WTC11 (cell line): Measurements from ENCODE around the gene CDR2. TPM values are rescaled to one million over a fixed set of nuclear protein-coding genes. Genes with fewer than 3 reads are reported as not detected.

ENCODE experiments used
- ATAC-seq: fragments of 200-7000 bp; cut with Tn5 transposase; 2 replicates; pipeline ENCODE4 v1.10.0; 2021; ENCODE audit warnings: mild to moderate bottlenecking, moderate library complexity
- CTCF ChIA-PET: fragments of 300-600 bp; sonication (Branson Sonifier 250); formaldehyde crosslinking; loops from one replicate; lab custom pipeline; 2021; ENCODE audit warnings: antibody characterized with exemption; lab: Charles Lee
- POLR2A ChIA-PET: fragments of 350-600 bp; sonication (Branson Sonifier 250); formaldehyde crosslinking; loops from one replicate; lab custom pipeline; 2021; ENCODE audit warnings: antibody characterized with exemption; lab: Charles Lee
- DNase-seq: peaks from one replicate; pipeline ENCODE4 v3.0.0; 2021; ENCODE audit warnings: low spot score
- H3K27ac Mint-ChIP-seq: 2 replicates; pipeline ENCODE4 v1.8.0; 2021; ENCODE audit warnings: mixed read lengths
- H3K27me3 Mint-ChIP-seq: 2 replicates; pipeline ENCODE4 v1.8.0; 2021; ENCODE audit warnings: low read depth, mild to moderate bottlenecking, moderate library complexity, mixed read lengths
- H3K36me3 Mint-ChIP-seq: 2 replicates; pipeline ENCODE4 v1.8.0; 2021; ENCODE audit warnings: mixed read lengths
- H3K4me1 Mint-ChIP-seq: 2 replicates; pipeline ENCODE4 v1.8.0; 2022; ENCODE audit warnings: mixed read lengths
- H3K4me3 Mint-ChIP-seq: 2 replicates; pipeline ENCODE4 v1.8.0; 2021; ENCODE audit warnings: mild to moderate bottlenecking, moderate library complexity, mixed read lengths
- H3K9me3 Mint-ChIP-seq: 2 replicates; pipeline ENCODE4 v1.8.0; 2021; ENCODE audit warnings: mixed read lengths
- EMX1 ChIP-seq: fragments of 250-450 bp; sonication (Bioruptor Pico); IDR thresholded peaks from 2 replicates; pipeline ENCODE4 v1.8.0; 2021; ENCODE audit warnings: mild to moderate bottlenecking
- HMGA2 ChIP-seq: fragments of 250-450 bp; sonication (Bioruptor Pico); IDR thresholded peaks from 2 replicates; pipeline ENCODE4 v1.4.0; 2021; ENCODE audit warnings: mild to moderate bottlenecking, moderate library complexity
- KAT7 ChIP-seq: sonication (generic); formaldehyde crosslinking; IDR thresholded peaks from 2 replicates; pipeline ENCODE4 v1.8.1; 2023; ENCODE audit warnings: missing genetic modification reagents, mild to moderate bottlenecking, borderline replicate concordance
- MXD4 ChIP-seq: fragments of 250-450 bp; sonication (Bioruptor Pico); IDR thresholded peaks from 2 replicates; pipeline ENCODE4 v1.8.0; 2021; ENCODE audit warnings: mild to moderate bottlenecking, moderate library complexity, borderline replicate concordance
- NFATC4 ChIP-seq: fragments of 250-450 bp; sonication (Bioruptor Pico); IDR thresholded peaks from 2 replicates; pipeline ENCODE4 v1.9.0; 2021; ENCODE audit warnings: mild to moderate bottlenecking
- SMAD3 ChIP-seq: sonication (generic); formaldehyde crosslinking; IDR thresholded peaks from 2 replicates; pipeline ENCODE4 v1.8.0; 2022; ENCODE audit warnings: missing genetic modification reagents, mild to moderate bottlenecking, borderline replicate concordance
- SP1 ChIP-seq: sonication (generic); formaldehyde crosslinking; conservative IDR thresholded peaks from 2 replicates; pipeline ENCODE4 v1.8.1; 2022; ENCODE audit warnings: missing genetic modification reagents
- TCF7 ChIP-seq: sonication (generic); formaldehyde crosslinking; IDR thresholded peaks from 2 replicates; pipeline ENCODE4 v1.8.0; 2022; ENCODE audit warnings: mild to moderate bottlenecking, low read depth, missing genetic modification reagents, moderate library complexity
- ZNF396 ChIP-seq: fragments of 250-450 bp; sonication (Bioruptor Pico); IDR thresholded peaks from 2 replicates; pipeline ENCODE4 v1.8.0; 2021; ENCODE audit warnings: mild to moderate bottlenecking, moderate library complexity, borderline replicate concordance
- ZNF416 ChIP-seq: fragments of 250-450 bp; sonication (Bioruptor Pico); IDR thresholded peaks from 2 replicates; pipeline ENCODE4 v1.9.0; 2021; ENCODE audit warnings: mild to moderate bottlenecking, inconsistent platforms
- ZNF423 ChIP-seq: fragments of 250-450 bp; sonication (Bioruptor Pico); IDR thresholded peaks from 2 replicates; pipeline ENCODE4 v2.1.2; 2022; ENCODE audit warnings: mild to moderate bottlenecking, moderate library complexity
- total RNA-seq: library from RNA; stranded (reverse); gene quantifications from 3 replicates; pipeline ENCODE4 v1.2.3, GENCODE V29; 2021
- TF ChIP-seq, protein P1 (sequence below): sonication (generic); formaldehyde crosslinking; IDR thresholded peaks from 2 replicates; pipeline ENCODE4 v1.8.0; 2022; ENCODE audit warnings: mild to moderate bottlenecking, missing genetic modification reagents
- TF ChIP-seq, protein P2 (sequence below): sonication (generic); formaldehyde crosslinking; IDR thresholded peaks from 2 replicates; pipeline ENCODE4 v1.8.0; 2022; ENCODE audit warnings: mild to moderate bottlenecking, missing genetic modification reagents
- TF ChIP-seq, protein P3 (sequence below): sonication (generic); formaldehyde crosslinking; IDR thresholded peaks from 2 replicates; pipeline ENCODE4 v1.8.1; 2022; ENCODE audit warnings: mild to moderate bottlenecking, missing genetic modification reagents, moderate library complexity, borderline replicate concordance
- TF ChIP-seq, protein P4 (sequence below): fragments of 250-450 bp; sonication (Bioruptor Pico); IDR thresholded peaks from 2 replicates; pipeline ENCODE4 v1.8.0; 2021; ENCODE audit warnings: mild to moderate bottlenecking
- TF ChIP-seq, protein P5 (sequence below): sonication (generic); formaldehyde crosslinking; IDR thresholded peaks from 2 replicates; pipeline ENCODE4 v1.8.1; 2022; ENCODE audit warnings: low read depth, missing genetic modification reagents, borderline replicate concordance
- TF ChIP-seq, protein P6 (sequence below): sonication (generic); formaldehyde crosslinking; IDR thresholded peaks from 2 replicates; pipeline ENCODE4 v1.8.0; 2022; ENCODE audit warnings: mild to moderate bottlenecking, missing genetic modification reagents
- TF ChIP-seq, protein P7 (sequence below): sonication (generic); formaldehyde crosslinking; IDR thresholded peaks from 2 replicates; pipeline ENCODE4 v1.8.1; 2022; ENCODE audit warnings: missing genetic modification reagents, borderline replicate concordance
- TF ChIP-seq, protein P8 (sequence below): fragments of 250-450 bp; sonication (Bioruptor Pico); IDR thresholded peaks from 2 replicates; pipeline ENCODE4 v1.9.0; 2021; ENCODE audit warnings: moderate library complexity, mild to moderate bottlenecking, inconsistent platforms, borderline replicate concordance
- TF ChIP-seq, protein P9 (sequence below): sonication (generic); formaldehyde crosslinking; IDR thresholded peaks from 2 replicates; pipeline ENCODE4 v1.8.1; 2023; ENCODE audit warnings: mild to moderate bottlenecking, moderate library complexity, missing genetic modification reagents

Gene CDR2
- total RNA-seq, 1 experiment from 2014 or later: 40.9 TPM

DNA sequence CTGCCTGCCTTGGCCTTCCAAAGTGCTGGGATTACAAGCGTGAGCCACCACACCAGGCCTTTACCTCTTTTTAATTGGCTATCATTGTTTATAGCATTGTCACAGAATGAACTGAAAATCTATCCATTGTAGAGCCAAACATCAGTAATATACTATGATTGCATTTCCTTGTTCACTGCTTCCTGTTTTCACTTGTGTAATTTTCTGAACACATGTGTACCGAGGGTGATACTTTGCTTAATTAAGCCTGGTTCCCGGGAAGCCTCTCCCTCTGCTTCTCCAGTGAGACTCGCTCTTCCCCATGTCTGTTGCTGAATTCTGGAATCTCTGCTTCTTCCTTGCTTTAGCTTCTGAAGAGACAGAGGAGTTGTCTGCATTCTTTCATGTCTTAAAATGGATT lies 44.1 kb downstream of the CDR2 start:
- peaks cover 58% of the 10 kb centered on the region for H3K36me3 Mint-ChIP-seq
- ChIA-PET POLR2A (interaction anchor here (0.6 kb wide), 1 partner anchor 58 kb away, joined by 4 read pairs; no protein-coding TSS in a partner anchor), CTCF (interaction anchor here (0.7 to 1.4 kb wide), 3 partner anchors 10 to 106 kb away, joined by 3 to 6 read pairs (median 5); no protein-coding TSS in a partner anchor)
- H3K9me3 Mint-ChIP-seq: no peaks in the 10 kb centered on the region
- ATAC-seq (no peak), DNase-seq (no peak)
- H3K4me1 Mint-ChIP-seq: no peaks in the 10 kb centered on the region
- peak overlapping the region; percentile 47; the same call in 1 of the 2 replicates for H3K27ac Mint-ChIP-seq
- no peaks in the 10 kb centered on the region for H3K27me3 Mint-ChIP-seq
- TF ChIP-seq EMX1 (no peak), ZNF423 (CRISPR knock-in tag) (no peak), ZNF416 (CRISPR knock-in tag) (no peak), TCF7 (no peak), SP1 (CRISPR knock-in tag) (no peak), NFATC4 (CRISPR knock-in tag) (no peak), HMGA2 (CRISPR knock-in tag) (no peak), ZNF396 (no peak), KAT7 (no peak), SMAD3 (CRISPR knock-in tag) (no peak), MXD4 (CRISPR knock-in tag) (no peak)
- TF ChIP-seq, protein P1, sequence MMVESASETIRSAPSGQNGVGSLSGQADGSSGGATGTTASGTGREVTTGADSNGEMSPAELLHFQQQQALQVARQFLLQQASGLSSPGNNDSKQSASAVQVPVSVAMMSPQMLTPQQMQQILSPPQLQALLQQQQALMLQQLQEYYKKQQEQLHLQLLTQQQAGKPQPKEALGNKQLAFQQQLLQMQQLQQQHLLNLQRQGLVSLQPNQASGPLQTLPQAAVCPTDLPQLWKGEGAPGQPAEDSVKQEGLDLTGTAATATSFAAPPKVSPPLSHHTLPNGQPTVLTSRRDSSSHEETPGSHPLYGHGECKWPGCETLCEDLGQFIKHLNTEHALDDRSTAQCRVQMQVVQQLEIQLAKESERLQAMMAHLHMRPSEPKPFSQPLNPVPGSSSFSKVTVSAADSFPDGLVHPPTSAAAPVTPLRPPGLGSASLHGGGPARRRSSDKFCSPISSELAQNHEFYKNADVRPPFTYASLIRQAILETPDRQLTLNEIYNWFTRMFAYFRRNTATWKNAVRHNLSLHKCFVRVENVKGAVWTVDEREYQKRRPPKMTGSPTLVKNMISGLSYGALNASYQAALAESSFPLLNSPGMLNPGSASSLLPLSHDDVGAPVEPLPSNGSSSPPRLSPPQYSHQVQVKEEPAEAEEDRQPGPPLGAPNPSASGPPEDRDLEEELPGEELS (CRISPR knock-in tag): no peak
- TF ChIP-seq, protein P2, sequence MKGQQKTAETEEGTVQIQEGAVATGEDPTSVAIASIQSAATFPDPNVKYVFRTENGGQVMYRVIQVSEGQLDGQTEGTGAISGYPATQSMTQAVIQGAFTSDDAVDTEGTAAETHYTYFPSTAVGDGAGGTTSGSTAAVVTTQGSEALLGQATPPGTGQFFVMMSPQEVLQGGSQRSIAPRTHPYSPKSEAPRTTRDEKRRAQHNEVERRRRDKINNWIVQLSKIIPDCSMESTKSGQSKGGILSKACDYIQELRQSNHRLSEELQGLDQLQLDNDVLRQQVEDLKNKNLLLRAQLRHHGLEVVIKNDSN: no peak
- TF ChIP-seq, protein P3, sequence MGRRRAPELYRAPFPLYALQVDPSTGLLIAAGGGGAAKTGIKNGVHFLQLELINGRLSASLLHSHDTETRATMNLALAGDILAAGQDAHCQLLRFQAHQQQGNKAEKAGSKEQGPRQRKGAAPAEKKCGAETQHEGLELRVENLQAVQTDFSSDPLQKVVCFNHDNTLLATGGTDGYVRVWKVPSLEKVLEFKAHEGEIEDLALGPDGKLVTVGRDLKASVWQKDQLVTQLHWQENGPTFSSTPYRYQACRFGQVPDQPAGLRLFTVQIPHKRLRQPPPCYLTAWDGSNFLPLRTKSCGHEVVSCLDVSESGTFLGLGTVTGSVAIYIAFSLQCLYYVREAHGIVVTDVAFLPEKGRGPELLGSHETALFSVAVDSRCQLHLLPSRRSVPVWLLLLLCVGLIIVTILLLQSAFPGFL (CRISPR knock-in tag): no peak
- TF ChIP-seq, protein P4, sequence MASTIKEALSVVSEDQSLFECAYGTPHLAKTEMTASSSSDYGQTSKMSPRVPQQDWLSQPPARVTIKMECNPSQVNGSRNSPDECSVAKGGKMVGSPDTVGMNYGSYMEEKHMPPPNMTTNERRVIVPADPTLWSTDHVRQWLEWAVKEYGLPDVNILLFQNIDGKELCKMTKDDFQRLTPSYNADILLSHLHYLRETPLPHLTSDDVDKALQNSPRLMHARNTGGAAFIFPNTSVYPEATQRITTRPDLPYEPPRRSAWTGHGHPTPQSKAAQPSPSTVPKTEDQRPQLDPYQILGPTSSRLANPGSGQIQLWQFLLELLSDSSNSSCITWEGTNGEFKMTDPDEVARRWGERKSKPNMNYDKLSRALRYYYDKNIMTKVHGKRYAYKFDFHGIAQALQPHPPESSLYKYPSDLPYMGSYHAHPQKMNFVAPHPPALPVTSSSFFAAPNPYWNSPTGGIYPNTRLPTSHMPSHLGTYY: no peak
- TF ChIP-seq, protein P5, sequence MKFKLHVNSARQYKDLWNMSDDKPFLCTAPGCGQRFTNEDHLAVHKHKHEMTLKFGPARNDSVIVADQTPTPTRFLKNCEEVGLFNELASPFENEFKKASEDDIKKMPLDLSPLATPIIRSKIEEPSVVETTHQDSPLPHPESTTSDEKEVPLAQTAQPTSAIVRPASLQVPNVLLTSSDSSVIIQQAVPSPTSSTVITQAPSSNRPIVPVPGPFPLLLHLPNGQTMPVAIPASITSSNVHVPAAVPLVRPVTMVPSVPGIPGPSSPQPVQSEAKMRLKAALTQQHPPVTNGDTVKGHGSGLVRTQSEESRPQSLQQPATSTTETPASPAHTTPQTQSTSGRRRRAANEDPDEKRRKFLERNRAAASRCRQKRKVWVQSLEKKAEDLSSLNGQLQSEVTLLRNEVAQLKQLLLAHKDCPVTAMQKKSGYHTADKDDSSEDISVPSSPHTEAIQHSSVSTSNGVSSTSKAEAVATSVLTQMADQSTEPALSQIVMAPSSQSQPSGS (CRISPR knock-in tag): no peak
- TF ChIP-seq, protein P6, sequence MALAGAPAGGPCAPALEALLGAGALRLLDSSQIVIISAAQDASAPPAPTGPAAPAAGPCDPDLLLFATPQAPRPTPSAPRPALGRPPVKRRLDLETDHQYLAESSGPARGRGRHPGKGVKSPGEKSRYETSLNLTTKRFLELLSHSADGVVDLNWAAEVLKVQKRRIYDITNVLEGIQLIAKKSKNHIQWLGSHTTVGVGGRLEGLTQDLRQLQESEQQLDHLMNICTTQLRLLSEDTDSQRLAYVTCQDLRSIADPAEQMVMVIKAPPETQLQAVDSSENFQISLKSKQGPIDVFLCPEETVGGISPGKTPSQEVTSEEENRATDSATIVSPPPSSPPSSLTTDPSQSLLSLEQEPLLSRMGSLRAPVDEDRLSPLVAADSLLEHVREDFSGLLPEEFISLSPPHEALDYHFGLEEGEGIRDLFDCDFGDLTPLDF: no peak
- TF ChIP-seq, protein P7, sequence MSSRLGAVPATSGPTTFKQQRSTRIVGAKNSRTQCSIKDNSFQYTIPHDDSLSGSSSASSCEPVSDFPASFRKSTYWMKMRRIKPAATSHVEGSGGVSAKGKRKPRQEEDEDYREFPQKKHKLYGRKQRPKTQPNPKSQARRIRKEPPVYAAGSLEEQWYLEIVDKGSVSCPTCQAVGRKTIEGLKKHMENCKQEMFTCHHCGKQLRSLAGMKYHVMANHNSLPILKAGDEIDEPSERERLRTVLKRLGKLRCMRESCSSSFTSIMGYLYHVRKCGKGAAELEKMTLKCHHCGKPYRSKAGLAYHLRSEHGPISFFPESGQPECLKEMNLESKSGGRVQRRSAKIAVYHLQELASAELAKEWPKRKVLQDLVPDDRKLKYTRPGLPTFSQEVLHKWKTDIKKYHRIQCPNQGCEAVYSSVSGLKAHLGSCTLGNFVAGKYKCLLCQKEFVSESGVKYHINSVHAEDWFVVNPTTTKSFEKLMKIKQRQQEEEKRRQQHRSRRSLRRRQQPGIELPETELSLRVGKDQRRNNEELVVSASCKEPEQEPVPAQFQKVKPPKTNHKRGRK (CRISPR knock-in tag): no peak
- TF ChIP-seq, protein P8, sequence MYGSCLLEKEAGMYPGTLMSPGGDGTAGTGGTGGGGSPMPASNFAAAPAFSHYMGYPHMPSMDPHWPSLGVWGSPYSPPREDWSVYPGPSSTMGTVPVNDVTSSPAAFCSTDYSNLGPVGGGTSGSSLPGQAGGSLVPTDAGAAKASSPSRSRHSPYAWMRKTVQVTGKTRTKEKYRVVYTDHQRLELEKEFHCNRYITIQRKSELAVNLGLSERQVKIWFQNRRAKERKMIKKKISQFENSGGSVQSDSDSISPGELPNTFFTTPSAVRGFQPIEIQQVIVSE (CRISPR knock-in tag): no peak
- TF ChIP-seq, protein P9, sequence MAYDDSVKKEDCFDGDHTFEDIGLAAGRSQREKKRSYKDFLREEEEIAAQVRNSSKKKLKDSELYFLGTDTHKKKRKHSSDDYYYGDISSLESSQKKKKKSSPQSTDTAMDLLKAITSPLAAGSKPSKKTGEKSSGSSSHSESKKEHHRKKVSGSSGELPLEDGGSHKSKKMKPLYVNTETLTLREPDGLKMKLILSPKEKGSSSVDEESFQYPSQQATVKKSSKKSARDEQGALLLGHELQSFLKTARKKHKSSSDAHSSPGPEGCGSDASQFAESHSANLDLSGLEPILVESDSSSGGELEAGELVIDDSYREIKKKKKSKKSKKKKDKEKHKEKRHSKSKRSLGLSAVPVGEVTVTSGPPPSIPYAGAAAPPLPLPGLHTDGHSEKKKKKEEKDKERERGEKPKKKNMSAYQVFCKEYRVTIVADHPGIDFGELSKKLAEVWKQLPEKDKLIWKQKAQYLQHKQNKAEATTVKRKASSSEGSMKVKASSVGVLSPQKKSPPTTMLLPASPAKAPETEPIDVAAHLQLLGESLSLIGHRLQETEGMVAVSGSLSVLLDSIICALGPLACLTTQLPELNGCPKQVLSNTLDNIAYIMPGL (CRISPR knock-in tag): no peak
- H3K4me3 Mint-ChIP-seq: no peak overlapping the region
